Breast epithelium (tissue), 3 donors: Measurements from ENCODE around the gene LTBP2.

ENCODE experiments used
- POLR2A ChIP-seq: fragments of 450-650 bp; IDR thresholded peaks from one replicate; pipeline ENCODE4 v1.6.1; 2016; ENCODE audit warnings: antibody characterized with exemption, mild to moderate bottlenecking, moderate library complexity
- TF ChIP-seq, protein P1 (sequence below), 3 donors: fragments of 450-650 bp; IDR thresholded peaks; one replicate each; pipeline ENCODE4 v1.5.1; 2016 to 2017; ENCODE audit warnings: antibody characterized with exemption in 3 of 3, mild to moderate bottlenecking in 3 of 3, moderate library complexity in 3 of 3

DNA sequence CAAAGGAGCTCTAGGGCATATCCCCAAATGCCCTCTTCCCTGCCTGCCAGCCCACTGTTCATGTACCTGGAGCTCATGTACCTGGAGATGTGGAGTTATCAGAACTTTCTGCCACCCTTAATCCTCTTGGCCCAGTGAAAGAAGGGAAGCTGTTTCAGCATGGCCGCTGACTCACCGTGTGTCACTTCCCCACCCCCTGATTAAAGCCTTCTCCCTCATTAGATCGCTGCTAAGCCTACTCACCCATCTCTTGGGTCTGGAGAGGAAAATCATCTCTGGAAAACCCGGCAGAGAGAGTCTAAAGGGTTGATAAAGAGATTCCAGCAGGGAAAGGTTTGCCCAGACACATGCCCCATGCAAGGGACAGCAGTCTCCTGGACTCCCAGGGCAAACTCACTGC lies 4.5 kb upstream of the LTBP2 start:
- TF ChIP-seq, protein P1, sequence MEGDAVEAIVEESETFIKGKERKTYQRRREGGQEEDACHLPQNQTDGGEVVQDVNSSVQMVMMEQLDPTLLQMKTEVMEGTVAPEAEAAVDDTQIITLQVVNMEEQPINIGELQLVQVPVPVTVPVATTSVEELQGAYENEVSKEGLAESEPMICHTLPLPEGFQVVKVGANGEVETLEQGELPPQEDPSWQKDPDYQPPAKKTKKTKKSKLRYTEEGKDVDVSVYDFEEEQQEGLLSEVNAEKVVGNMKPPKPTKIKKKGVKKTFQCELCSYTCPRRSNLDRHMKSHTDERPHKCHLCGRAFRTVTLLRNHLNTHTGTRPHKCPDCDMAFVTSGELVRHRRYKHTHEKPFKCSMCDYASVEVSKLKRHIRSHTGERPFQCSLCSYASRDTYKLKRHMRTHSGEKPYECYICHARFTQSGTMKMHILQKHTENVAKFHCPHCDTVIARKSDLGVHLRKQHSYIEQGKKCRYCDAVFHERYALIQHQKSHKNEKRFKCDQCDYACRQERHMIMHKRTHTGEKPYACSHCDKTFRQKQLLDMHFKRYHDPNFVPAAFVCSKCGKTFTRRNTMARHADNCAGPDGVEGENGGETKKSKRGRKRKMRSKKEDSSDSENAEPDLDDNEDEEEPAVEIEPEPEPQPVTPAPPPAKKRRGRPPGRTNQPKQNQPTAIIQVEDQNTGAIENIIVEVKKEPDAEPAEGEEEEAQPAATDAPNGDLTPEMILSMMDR (IDR thresholded peaks at IDR 0.05) = no peak
- no peak for TF ChIP-seq POLR2A
